AG04449 (cell line): ENCODE measurements around the gene MEIS1.
A peak's percentile ranks its signal among the peaks of the same experiment; 100 is the strongest.

Source experiments
- CTCF ChIA-PET: fragments of 350-600 bp; formaldehyde crosslinking; extraction: SDS; loops from one replicate; lab custom pipeline; 2021; ENCODE audit warnings: antibody characterized with exemption; lab: Yijun Ruan, JAX
- POLR2A ChIA-PET: fragments of 400-600, 350-600 bp; formaldehyde crosslinking; extraction: SDS; loops from one replicate; lab custom pipeline; 2020; ENCODE audit warnings: antibody characterized with exemption, inconsistent platforms; lab: Yijun Ruan, JAX
- DNase-seq: peaks from one replicate; pipeline ENCODE4 v3.0.0-alpha.2; 2010; ENCODE audit warnings: low read depth, low spot score
- H3K4me3 ChIP-seq: 2 replicates; pipeline ENCODE4 v1.5.1; 2011; ENCODE audit warnings: low read depth, mild to moderate bottlenecking, control low read depth, low read length
- TF ChIP-seq, protein P1 (sequence below): IDR thresholded peaks from one replicate; pipeline ENCODE4 v1.5.1; 2011; ENCODE audit warnings: mild to moderate bottlenecking, moderate library complexity, low read length, control low read depth, inconsistent platforms; ENCODE audit not compliant: insufficient read depth; ENCODE audit errors: missing control alignments

The MEIS1 gene

DNA sequence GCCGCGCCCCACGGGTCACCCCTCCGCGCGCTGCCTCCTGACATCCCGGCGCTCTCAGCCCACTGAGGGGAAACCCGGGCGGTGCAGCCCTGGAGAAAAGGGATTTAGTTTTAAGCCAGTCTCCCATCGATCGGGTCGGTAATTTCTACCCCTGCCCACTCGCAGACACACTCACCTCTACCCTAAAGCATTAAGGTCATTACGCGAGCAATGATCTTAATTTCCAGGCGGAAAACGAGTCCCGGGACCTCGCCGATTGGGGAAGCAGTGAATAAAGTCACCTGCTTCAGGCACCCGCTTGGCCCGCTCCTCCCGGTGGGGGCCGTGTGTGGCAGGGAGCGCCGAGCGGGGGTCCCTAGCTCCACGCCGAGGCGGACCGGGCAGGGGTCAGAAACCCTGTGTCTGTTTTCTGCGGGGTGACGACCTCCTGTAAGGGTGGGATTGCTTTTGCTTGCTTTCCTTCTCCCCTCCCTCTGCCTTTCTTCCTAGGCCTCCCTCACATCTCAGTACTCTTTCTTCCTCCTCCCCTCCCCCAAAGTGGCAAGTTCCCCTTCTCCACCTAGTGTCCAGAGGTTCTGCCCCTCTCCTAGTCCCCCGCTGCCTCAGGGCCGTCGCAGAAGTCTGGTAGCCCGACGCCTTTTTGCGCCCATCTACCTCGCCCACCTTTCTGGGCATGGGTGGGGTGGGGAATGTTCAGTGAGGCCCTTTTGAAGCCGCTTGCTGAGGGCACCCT is 142.6 kb downstream of the MEIS1 start:
- CTCF ChIA-PET = interaction anchor here (1.1 to 6.7 kb wide), 5 partner anchors 88 to 1263 kb away, joined by 3 to 62 read pairs (median 5); partner anchors contain the start of gene MEIS1
- TF ChIP-seq, protein P1, sequence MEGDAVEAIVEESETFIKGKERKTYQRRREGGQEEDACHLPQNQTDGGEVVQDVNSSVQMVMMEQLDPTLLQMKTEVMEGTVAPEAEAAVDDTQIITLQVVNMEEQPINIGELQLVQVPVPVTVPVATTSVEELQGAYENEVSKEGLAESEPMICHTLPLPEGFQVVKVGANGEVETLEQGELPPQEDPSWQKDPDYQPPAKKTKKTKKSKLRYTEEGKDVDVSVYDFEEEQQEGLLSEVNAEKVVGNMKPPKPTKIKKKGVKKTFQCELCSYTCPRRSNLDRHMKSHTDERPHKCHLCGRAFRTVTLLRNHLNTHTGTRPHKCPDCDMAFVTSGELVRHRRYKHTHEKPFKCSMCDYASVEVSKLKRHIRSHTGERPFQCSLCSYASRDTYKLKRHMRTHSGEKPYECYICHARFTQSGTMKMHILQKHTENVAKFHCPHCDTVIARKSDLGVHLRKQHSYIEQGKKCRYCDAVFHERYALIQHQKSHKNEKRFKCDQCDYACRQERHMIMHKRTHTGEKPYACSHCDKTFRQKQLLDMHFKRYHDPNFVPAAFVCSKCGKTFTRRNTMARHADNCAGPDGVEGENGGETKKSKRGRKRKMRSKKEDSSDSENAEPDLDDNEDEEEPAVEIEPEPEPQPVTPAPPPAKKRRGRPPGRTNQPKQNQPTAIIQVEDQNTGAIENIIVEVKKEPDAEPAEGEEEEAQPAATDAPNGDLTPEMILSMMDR = no peak
- POLR2A ChIA-PET = interaction anchor here (0.9 to 2.7 kb wide), 2 partner anchors 83 to 143 kb away, joined by 3 to 13 read pairs; partner anchors contain the start of gene MEIS1
- H3K4me3 ChIP-seq = peak overlapping the region; percentile 60
- DNase-seq = no peak

DNA sequence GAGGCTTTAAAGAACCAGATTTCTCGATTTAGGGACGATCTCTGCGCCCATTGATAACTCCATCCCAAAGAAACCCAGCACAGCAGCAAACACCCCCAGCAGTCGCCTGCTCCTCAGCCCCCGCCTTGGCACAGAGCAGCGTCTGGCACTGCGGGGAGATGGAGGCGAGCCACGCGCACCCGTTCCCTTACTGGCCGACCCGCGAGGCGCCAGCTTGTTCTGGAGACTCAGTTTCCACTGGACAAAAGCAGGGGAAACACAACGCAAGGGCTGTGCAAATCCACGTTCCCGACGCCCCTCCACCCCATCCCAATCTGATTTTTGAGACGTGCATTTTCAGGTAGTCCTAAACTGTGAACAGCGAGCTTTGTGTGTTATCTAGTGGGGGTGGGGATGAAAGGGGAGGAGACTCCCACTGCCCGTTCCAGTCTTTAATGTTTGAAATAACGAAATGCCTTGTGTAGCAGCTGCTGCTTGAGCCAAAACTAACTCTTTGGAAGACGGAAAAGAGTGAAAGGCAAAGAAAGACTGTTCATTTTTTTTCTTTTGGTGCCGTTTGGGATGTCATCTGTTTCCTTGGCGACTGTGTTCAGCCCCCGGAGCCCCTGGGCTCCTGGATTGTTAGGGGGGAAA is 143.2 kb downstream of the MEIS1 start:
- H3K4me3 ChIP-seq = peak overlapping the region; percentile 23
- CTCF ChIA-PET = interaction anchor here (1.2 to 6.7 kb wide), 2 partner anchors 88 to 142 kb away, joined by 3 to 62 read pairs; partner anchors contain the start of gene MEIS1
- TF ChIP-seq, protein P1 = no peak
- POLR2A ChIA-PET = interaction anchor here (0.6 to 0.9 kb wide), 3 partner anchors 136 to 833 kb away, joined by 3 to 5 read pairs (median 3); no protein-coding TSS in a partner anchor
- no peak for DNase-seq

DNA sequence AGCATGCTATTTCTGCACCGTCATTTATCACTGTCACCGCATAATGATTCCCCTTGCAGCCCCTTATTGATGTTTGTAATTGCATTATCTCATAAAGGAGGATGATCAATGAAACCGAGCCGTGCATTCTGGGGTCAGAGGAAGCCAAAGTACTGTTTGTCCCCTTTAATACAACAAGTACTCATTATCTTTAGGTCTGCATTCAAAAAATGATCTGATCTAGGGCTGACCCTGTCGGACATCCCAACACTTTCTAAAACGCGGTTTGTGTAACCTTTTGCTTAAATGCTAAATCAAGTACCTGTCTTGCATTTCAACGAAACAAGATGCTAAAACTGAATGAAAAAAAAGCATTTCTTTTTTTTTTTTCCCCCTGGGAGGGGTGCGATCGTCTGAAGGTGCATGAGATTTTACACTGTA is 143.8 kb downstream of the MEIS1 start:
- POLR2A ChIA-PET = interaction anchor here (0.6 to 0.9 kb wide), 3 partner anchors 137 to 833 kb away, joined by 3 to 5 read pairs (median 3); no protein-coding TSS in a partner anchor

DNA sequence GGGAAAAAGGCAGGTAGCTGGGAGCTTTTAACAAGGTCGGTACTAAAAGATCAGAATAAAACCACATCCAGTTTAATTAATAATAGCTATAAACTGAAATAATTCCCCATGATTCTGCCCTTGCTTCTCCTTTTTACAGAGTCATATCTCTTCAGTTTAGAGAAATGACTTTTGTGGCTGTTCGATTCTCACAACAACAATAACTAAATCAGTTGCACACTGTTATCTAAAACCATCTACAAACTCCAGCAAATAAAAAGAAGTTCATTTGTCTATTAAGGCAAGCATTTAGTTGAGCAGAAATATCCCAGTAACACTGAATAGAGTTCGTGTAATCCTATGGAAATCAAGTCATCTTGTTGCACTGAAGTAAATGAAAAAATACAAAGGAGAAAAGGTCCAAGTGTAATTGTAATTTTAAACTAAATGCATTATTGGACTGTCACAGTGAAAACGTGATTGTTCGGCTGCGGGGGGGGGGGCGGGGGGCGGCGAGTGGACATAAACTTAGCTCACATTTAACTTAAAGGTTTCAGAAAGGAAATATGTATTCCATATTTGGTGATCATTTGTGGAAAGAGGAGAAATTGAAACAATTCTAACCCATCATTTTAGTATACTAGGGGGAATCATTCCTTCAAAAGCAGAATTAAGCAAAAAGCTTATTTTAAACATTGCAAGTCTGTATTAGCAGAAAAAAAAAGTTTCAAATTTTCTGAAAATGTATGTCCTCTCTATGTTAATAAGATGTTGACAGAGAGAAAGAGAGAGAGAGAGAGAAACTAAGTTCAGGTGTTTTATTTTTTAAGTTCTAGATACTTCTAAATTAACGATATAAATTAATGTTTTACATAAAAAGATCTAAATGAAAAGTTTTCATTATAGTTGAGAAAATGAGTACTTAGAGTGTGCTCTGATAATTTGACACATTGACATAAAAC is 144.5 kb downstream of the MEIS1 start:
- DNase-seq = no peak
- no peak overlapping the region for H3K4me3 ChIP-seq
- POLR2A ChIA-PET = no interaction called here
- TF ChIP-seq, protein P1 = no peak
- CTCF ChIA-PET = interaction anchor here (0.7 to 6.7 kb wide), 3 partner anchors 143 to 497 kb away, joined by 3 to 62 read pairs (median 3); partner anchors contain the start of gene MEIS1

More for the DNA sequence above, 143.8 kb downstream of the MEIS1 start:
- DNase-seq = no peak
- H3K4me3 ChIP-seq = no peak overlapping the region
- CTCF ChIA-PET = interaction anchor here (6.7 kb wide), 1 partner anchor 143 kb away, joined by 62 read pairs; the partner anchor contains the start of gene MEIS1
- TF ChIP-seq, protein P1 = no peak

DNA sequence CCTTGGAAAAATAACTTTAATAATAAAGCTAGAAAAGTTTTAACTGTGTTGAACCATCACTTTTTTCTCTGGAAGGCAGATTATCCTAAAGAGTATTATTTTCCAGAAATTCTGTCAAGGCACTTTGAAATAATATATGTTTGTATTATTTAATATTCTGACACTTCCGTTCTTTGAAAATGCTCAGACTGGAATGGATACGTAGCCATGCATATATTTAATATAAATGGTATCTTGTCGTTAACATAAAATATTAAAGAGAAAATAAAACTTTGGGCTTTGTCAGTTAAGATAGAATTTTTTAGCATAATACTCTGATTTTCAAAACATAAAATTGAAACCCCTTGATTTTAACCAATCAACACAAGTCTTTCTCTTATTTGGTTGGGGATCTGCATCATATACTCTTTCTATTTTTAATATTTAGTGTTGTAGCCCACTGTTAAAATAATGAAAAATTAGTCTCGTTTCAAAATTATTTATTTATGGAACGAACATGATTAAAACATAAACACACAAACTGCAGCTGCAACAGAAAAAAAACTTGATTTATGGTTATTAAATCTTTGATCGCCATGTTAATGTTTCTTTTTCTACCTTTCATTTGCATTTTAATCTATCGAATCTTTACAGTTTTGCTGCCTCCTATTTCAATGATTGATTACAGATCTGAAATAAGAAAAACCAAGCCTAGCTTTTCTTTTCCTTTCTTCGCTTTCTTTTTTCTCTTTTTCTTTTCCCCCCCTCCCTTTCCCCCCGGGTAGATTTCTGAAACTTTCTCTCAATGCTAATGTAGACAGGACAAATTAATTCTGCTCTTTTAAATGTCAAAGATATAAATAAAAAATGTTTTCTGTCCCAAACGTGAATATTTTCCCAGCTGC is 145.5 kb downstream of the MEIS1 start:
- no peak for DNase-seq
- H3K4me3 ChIP-seq = peak overlapping the region; percentile 61
- ChIA-PET CTCF (interaction anchor here (0.7 to 6.7 kb wide), 4 partner anchors 144 to 1260 kb away, joined by 3 to 62 read pairs (median 4); partner anchors contain the start of gene MEIS1), POLR2A (no interaction called here)
- TF ChIP-seq, protein P1 = no peak
